Right atrium auricular region (tissue), 2 donors: ENCODE data around the gene DLG2. TPM values are rescaled to one million over a fixed set of nuclear protein-coding genes. Genes with fewer than 3 reads are reported as not detected.

Source experiments
- DNase-seq: peaks from one replicate; pipeline ENCODE4 v3.0.0-alpha.2; 2019; ENCODE audit warnings: low spot score
- H3K27ac ChIP-seq, 2 donors: fragments of 200-600 bp; sonication (generic); 1 replicate in 1 of 2; 2 replicates in 1 of 2; pipeline ENCODE4 v1.5.1; 2016 to 2019
- H3K27me3 ChIP-seq, 2 donors: fragments of 200-600 bp; sonication (generic); one replicate each; pipeline versions ENCODE4 v1.5.1 to v1.6.0; 2017 to 2019
- H3K36me3 ChIP-seq: fragments of 200-600 bp; sonication (generic); one replicate; pipeline ENCODE4 v1.5.1; 2016
- H3K4me1 ChIP-seq, 2 donors: fragments of 200-600 bp; sonication (generic); one replicate each; pipeline versions ENCODE4 v1.5.1 to v1.6.0; 2017 to 2019
- H3K4me3 ChIP-seq, 2 donors: fragments of 200-600 bp; sonication (generic); 1 replicate in 1 of 2; 2 replicates in 1 of 2; pipeline ENCODE4 v1.5.1; 2017 to 2019; ENCODE audit warnings: mild to moderate bottlenecking in 1 of 2, moderate library complexity in 1 of 2
- H3K9me3 ChIP-seq, 2 donors: fragments of 200-600 bp; sonication (generic); one replicate each; pipeline ENCODE4 v1.5.1; 2019
- total RNA-seq, 2 donors: library from RNA; depleted of rRNA; stranded (reverse); fragments of >200 nt; gene quantifications; one replicate each; pipeline ENCODE4 v1.1.0, GENCODE V29; 2016
- TF ChIP-seq, protein P1 (sequence below), 2 donors: fragments of 200-600 bp; sonication (generic); IDR thresholded peaks; one replicate each; pipeline ENCODE4 v1.5.1; 2019; ENCODE audit warnings: antibody characterized with exemption in 2 of 2

DLG2 gene
- total RNA-seq, 2 donors from 2014 or later, result 6.6 to 6.7 TPM

DNA sequence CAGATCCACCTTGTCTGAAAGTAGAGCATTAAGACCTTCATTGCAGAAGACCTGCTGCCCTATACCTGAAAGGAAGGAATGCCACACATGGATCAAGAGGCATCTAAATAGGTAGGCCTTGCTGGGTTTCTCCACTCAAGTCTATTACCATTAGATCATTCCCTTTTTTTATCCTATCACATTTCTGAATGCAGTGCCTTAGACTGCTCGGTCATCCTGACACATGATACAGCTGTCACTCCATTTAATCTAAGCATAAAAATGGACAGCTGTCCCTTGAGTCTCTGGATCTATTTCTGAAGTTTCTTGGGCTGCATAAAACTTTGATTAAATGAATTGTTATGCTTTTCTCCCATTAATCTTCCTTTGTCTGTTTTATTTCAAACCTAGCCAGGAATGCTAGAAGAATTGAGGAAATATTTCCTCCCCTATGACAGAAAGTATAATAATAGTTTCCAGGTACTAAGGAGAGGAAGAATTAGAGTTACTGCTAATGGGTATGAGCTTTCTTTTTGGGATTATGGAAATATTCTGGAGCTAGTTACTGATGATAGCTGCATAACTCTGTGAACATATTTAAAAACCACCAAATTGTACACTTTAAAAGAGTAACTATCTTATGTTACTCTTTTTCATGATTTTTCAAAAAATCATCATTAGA, 88.0 kb downstream of the DLG2 start:
- Histone ChIP-seq H3K27ac (peak overlapping the region in 1 of 2 donors; percentile 14), H3K4me3 (no peak overlapping the region), H3K4me1 (peaks cover 0 to 22% of the 10 kb centered on the region in 2 donors), H3K9me3 (peaks cover 0 to 7% of the 10 kb centered on the region in 2 donors), H3K36me3 (no peaks in the 10 kb centered on the region), H3K27me3 (no peaks in the 10 kb centered on the region)
- DNase-seq, result no peak
- TF ChIP-seq, protein P1, sequence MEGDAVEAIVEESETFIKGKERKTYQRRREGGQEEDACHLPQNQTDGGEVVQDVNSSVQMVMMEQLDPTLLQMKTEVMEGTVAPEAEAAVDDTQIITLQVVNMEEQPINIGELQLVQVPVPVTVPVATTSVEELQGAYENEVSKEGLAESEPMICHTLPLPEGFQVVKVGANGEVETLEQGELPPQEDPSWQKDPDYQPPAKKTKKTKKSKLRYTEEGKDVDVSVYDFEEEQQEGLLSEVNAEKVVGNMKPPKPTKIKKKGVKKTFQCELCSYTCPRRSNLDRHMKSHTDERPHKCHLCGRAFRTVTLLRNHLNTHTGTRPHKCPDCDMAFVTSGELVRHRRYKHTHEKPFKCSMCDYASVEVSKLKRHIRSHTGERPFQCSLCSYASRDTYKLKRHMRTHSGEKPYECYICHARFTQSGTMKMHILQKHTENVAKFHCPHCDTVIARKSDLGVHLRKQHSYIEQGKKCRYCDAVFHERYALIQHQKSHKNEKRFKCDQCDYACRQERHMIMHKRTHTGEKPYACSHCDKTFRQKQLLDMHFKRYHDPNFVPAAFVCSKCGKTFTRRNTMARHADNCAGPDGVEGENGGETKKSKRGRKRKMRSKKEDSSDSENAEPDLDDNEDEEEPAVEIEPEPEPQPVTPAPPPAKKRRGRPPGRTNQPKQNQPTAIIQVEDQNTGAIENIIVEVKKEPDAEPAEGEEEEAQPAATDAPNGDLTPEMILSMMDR (IDR thresholded peaks at IDR 0.05), result no peak

DNA sequence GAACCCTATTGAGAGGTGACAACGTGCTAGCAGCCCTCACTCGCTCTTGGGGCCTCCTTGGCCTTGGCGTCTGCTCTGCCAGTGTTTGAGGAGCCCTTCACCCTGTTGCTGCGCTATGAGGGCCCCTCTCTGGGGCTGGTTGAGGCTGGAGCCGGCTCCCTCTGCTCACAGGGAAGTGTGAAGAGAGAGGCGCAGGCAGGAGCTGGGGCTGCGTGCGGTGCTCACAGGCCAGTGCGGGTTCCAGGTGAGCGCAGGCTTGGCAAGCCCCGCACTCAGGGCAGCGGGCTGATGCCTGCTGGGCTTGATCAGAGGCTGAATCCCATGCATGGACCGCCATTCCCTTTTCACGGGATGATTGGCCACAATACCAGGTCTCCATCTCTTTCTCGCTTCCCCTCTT, 90.7 kb downstream of the DLG2 start:
- H3K9me3 ChIP-seq, result peaks cover 0 to 7% of the 10 kb centered on the region in 2 donors
- no peaks in the 10 kb centered on the region for H3K27me3 ChIP-seq
- no peak for DNase-seq
- H3K4me3 ChIP-seq, result no peak overlapping the region
- H3K36me3 ChIP-seq, result no peaks in the 10 kb centered on the region
- TF ChIP-seq, protein P1 (IDR thresholded peaks at IDR 0.05), result no peak
- peaks cover 0 to 23% of the 10 kb centered on the region in 2 donors for H3K4me1 ChIP-seq
- H3K27ac ChIP-seq, result no peak overlapping the region

DNA sequence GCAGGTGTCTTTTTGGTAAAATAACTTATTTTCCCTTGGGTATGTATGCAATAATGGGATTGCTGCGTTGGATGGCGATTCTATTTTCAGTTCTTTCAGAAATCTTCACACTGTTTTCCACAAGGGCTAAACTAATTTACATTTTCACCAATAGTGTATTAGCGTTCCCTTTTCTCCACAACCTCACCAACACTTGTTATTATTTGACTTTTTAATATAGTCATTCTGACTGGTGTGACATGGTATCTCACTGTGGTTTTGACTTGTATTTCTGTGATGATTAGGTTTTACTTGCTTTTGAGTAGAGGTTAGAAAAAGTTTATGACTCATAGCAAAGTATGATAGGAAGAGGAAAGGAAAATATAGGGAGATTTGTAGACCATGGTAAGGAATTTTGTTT, 92.3 kb downstream of the DLG2 start:
- no peak for DNase-seq
- Histone ChIP-seq H3K4me1 (peaks cover 0 to 18% of the 10 kb centered on the region in 2 donors), H3K9me3 (peaks cover 0 to 7% of the 10 kb centered on the region in 2 donors), H3K4me3 (no peak overlapping the region), H3K36me3 (no peaks in the 10 kb centered on the region), H3K27ac (no peak overlapping the region), H3K27me3 (no peaks in the 10 kb centered on the region)
- TF ChIP-seq, protein P1 (IDR thresholded peaks at IDR 0.05), result no peak

DNA sequence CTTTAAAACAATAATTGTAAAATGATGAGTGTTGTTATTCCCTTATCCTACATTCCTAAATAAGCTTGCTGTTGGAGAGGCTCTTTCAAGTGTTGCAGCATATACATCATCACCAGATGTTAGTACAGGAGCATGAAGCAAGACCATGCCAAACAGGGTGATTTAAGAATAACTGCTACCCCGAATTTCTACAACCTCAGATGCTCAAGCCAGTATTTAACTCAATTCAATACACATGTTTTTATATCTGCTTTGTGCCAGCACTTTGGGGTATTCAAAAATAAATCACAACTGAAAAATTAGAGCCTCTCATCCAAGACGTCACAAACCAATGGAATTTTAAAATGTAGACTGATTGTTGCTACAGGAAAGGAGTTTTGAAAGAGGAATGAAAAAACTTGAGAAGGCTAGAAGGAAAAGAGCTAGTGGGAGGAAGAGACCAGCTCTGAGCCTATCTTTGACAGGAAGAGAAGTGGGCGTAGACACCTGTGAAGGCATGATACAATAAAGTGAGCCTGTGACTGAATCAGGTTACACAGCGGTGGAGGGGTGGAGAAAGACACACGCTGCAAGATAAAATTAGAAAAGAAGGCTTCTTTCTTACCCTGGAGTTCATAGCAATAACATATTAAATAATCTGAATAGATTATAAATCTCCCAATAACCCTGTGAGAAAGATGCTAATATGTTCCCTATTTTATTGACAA, 95.8 kb downstream of the DLG2 start:
- H3K9me3 ChIP-seq, result peaks cover 0 to 7% of the 10 kb centered on the region in 2 donors
- H3K27me3 ChIP-seq, result no peaks in the 10 kb centered on the region
- peaks cover 0 to 8% of the 10 kb centered on the region in 2 donors for H3K4me1 ChIP-seq
- DNase-seq, result no peak
- no peak overlapping the region for H3K27ac ChIP-seq
- H3K36me3 ChIP-seq, result no peaks in the 10 kb centered on the region
- TF ChIP-seq, protein P1 (IDR thresholded peaks at IDR 0.05), result no peak
- H3K4me3 ChIP-seq, result no peak overlapping the region

DNA sequence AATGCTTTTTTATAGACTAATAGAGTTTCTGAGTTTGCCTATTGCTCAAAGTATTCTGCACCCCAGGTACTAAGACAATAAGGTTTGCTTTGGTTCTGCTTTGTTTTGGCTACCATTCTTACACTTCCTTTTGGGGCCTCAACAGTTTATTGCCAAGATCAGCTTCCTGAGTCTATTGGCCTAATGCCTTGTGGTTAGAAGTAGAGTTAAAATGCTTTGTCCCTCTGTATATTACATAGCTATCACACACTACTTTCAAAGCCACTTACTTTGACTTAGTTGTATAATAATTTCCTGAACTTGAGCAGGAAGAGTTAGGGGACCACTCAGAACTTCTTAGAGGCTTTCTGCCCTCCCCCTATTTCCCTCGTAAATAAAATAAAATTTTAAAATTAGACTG, 96.5 kb downstream of the DLG2 start:
- peaks cover 0 to 7% of the 10 kb centered on the region in 2 donors for H3K9me3 ChIP-seq
- H3K4me1 ChIP-seq, result peaks cover 0 to 8% of the 10 kb centered on the region in 2 donors
- DNase-seq, result no peak
- no peaks in the 10 kb centered on the region for H3K27me3 ChIP-seq
- no peak overlapping the region for H3K27ac ChIP-seq
- H3K4me3 ChIP-seq, result no peak overlapping the region
- no peaks in the 10 kb centered on the region for H3K36me3 ChIP-seq
- TF ChIP-seq, protein P1 (IDR thresholded peaks at IDR 0.05), result no peak
